BLaER1 treated with 17β-estradiol and CSF1 and Interleukin-3, amounts not matched to agents 10 nM and 100 nM (cell line): ENCODE measurements around the gene BDKRB1.

Source experiments
- H3K27ac ChIP-seq, 11 experiments: shearing (Covaris generic); formaldehyde crosslinking; 2 replicates each; pipeline ENCODE4 v1.8.1; 2022
- H3K27me3 ChIP-seq, 11 experiments: shearing (Covaris generic); formaldehyde crosslinking; 2 replicates each; pipeline ENCODE4 v1.8.1; 2022
- H3K36me3 ChIP-seq, 11 experiments: shearing (Covaris generic); formaldehyde crosslinking; 2 replicates each; pipeline ENCODE4 v1.8.1; 2022
- H3K4me1 ChIP-seq, 10 experiments: shearing (Covaris generic); formaldehyde crosslinking; 2 replicates each; pipeline ENCODE4 v1.8.1; 2022
- H3K4me2 ChIP-seq, 11 experiments: shearing (Covaris generic); formaldehyde crosslinking; 2 replicates each; pipeline ENCODE4 v1.8.1; 2022
- H3K4me3 ChIP-seq, 10 experiments: shearing (Covaris generic); formaldehyde crosslinking; 2 replicates each; pipeline ENCODE4 v1.8.1; 2022
- H3K9ac ChIP-seq, 11 experiments: shearing (Covaris generic); formaldehyde crosslinking; 2 replicates each; pipeline ENCODE4 v1.8.1; 2022
- H3K9me3 ChIP-seq, 11 experiments: shearing (Covaris generic); formaldehyde crosslinking; replicated peaks in 1 of 11; 2 replicates each; pipeline ENCODE4 v1.8.1; 2022
- H4K20me1 ChIP-seq, 11 experiments: shearing (Covaris generic); formaldehyde crosslinking; 2 replicates each; pipeline ENCODE4 v1.8.1; 2022
- Cebpa-rat ChIP-seq, 11 experiments: shearing (Covaris generic); IDR thresholded peaks; 2 replicates each; pipeline ENCODE4 v1.8.1; 2022

Gene BDKRB1

GRCh38 chr14:96270565-96271420, 14.8 kb downstream of the BDKRB1 start:
- Histone ChIP-seq H3K9ac (no peak overlapping the region), H3K4me1 (peaks cover 0 to 10% (median 2%) of the 10 kb centered on the region in 10 experiments; a peak in 7 of 20 replicates), H3K4me2 (no peak overlapping the region), H3K27ac (no peak overlapping the region), H3K36me3 (no peaks in the 10 kb centered on the region), H3K27me3 (no peaks in the 10 kb centered on the region), H3K9me3 (0 out of 22 replicates have a peak, but pooled peaks cover 0 to 5% (median 0%) of the 10 kb centered on the region in 11 experiments), H3K4me3 (no peak overlapping the region), H4K20me1 (no peaks in the 10 kb centered on the region)
- TF ChIP-seq Cebpa-rat (IDR thresholded peaks at IDR 0.05), result no peak

DNA sequence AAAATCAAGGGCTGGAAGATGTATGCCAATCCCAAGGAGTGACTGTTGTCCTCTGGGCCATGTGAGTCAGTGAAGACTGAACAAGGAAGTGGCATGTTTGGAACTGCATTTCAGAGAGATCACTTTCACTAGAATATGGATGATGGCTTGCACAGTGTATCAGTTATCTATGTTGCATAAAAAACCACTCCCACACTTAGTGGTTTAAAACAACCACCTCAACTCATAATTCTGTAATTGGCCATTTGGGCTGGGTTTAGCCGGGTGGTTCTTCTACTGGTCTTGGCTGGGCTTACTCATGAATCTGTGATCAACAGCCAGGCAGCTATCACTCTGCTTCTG, 15.4 kb downstream of the BDKRB1 start:
- TF ChIP-seq Cebpa-rat (IDR thresholded peaks at IDR 0.05), result no peak
- H3K27ac ChIP-seq, result no peak overlapping the region
- H4K20me1 ChIP-seq, result no peaks in the 10 kb centered on the region
- no peak overlapping the region for H3K4me3 ChIP-seq
- H3K4me2 ChIP-seq, result no peak overlapping the region
- peaks cover 0 to 10% (median 2%) of the 10 kb centered on the region in 10 experiments; a peak in 7 of 20 replicates for H3K4me1 ChIP-seq
- H3K27me3 ChIP-seq, result no peaks in the 10 kb centered on the region
- no peaks in the 10 kb centered on the region for H3K36me3 ChIP-seq
- no peak overlapping the region for H3K9ac ChIP-seq
- H3K9me3 ChIP-seq, result 0 out of 22 replicates have a peak, but pooled peaks cover 0 to 5% (median 0%) of the 10 kb centered on the region in 11 experiments

DNA sequence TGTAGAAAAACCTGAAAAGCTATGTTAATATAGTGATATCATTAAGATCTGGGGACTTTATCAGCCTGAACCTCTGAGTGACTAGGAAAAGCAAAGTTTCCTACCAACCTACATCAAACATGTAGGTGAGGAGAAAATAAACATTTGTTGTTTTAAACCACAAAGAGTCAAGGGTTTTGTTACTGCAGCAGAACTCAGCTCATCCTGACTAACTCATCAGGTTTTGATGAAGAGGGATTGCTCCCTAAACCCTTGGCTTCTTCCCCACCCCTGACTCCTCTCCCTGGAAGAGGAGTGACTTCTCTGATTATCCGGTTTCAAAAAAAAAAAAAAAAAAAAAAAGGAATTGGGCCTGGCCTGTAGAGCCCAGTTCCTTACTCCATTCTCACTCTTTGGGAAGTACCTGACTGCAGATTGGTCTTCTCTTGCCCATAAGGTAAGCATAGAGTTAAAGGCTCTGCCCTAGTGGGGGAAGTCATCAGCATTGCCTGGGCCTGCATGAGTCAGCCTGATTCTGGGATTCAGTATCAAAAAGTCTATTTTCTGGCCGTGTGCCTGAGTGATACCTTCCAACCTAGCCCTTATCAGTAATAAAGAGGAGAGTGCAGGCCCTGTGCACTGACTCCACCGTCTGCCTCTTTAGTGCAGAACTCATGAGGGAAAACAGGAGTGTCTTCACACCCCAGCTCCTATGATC, 16.9 kb downstream of the BDKRB1 start:
- Histone ChIP-seq H3K4me1 (peaks cover 0 to 6% (median 0%) of the 10 kb centered on the region in 10 experiments; a peak in 3 of 20 replicates), H3K27ac (no peak overlapping the region), H3K36me3 (0 out of 22 replicates have a peak, but pooled peaks cover 0 to 3% (median 0%) of the 10 kb centered on the region in 11 experiments), H3K4me3 (no peak overlapping the region), H3K4me2 (no peak overlapping the region), H3K9ac (no peak overlapping the region), H3K27me3 (no peaks in the 10 kb centered on the region), H3K9me3 (peaks cover 4 to 9% (median 4%) of the 10 kb centered on the region in 11 experiments), H4K20me1 (no peaks in the 10 kb centered on the region)
- TF ChIP-seq Cebpa-rat (IDR thresholded peaks at IDR 0.05), result no peak

- H3K36me3 ChIP-seq, result 0 out of 22 replicates have a peak, but pooled peaks cover 0 to 4% (median 0%) of the 10 kb centered on the region in 11 experiments
- H3K27ac ChIP-seq, result 0 out of 22 replicates have a peak overlapping the region, but pooled peaks of 1 of the 11 experiments have one; percentile 31
- H3K27me3 ChIP-seq, result no peaks in the 10 kb centered on the region
- no peaks in the 10 kb centered on the region for H4K20me1 ChIP-seq
- H3K9me3 ChIP-seq, result peaks cover 10 to 16% (median 11%) of the 10 kb centered on the region in 11 experiments
- TF ChIP-seq Cebpa-rat (IDR thresholded peaks at IDR 0.05), result no peak
- H3K9ac ChIP-seq, result no peak overlapping the region; a peak in 1 of 22 replicates
- no peak overlapping the region for H3K4me2 ChIP-seq
- peaks cover 0 to 6% (median 0%) of the 10 kb centered on the region in 10 experiments; a peak in 3 of 20 replicates for H3K4me1 ChIP-seq
- no peak overlapping the region for H3K4me3 ChIP-seq
Measured at GRCh38 chr14:96273629-96274028, 17.6 kb downstream of the BDKRB1 start.

- Histone ChIP-seq H3K9me3 (peaks cover 10 to 20% (median 14%) of the 10 kb centered on the region in 11 experiments), H3K36me3 (0 out of 22 replicates have a peak, but pooled peaks cover 0 to 4% (median 0%) of the 10 kb centered on the region in 11 experiments), H3K4me3 (no peak overlapping the region), H3K27me3 (no peaks in the 10 kb centered on the region), H3K9ac (no peak overlapping the region; a peak in 1 of 22 replicates), H3K4me1 (peaks cover 0 to 6% (median 0%) of the 10 kb centered on the region in 10 experiments; a peak in 3 of 20 replicates), H3K4me2 (no peak overlapping the region), H4K20me1 (no peaks in the 10 kb centered on the region), H3K27ac (peak overlapping the region in 1 of 11 experiments; percentile 31; a peak in 1 of 22 replicates)
- no peak for TF ChIP-seq Cebpa-rat (IDR thresholded peaks at IDR 0.05)
Measured at GRCh38 chr14:96274122-96274521, 18.1 kb downstream of the BDKRB1 start.

DNA sequence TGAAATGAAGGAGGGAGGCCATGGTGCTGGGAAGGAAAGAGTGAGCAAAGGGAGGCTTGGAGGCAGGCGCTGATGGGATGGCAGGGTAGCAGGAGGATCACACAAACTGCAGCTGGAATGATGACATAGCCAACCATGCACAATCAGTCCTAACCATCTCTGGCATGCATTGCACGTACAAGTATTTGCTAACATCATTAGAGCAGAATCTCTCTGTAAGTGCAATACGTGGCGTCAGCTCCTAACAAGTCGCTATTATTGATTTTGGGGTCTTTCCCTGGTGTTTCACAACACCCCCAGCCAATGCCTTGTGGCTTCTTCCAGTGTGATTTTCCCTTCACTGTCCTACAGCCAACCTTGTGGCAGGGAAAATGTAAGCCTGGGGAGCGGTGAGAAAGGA, 18.5 kb downstream of the BDKRB1 start:
- no peak for TF ChIP-seq Cebpa-rat (IDR thresholded peaks at IDR 0.05)
- H3K4me1 ChIP-seq, result peaks cover 0 to 6% (median 0%) of the 10 kb centered on the region in 10 experiments; a peak in 3 of 20 replicates
- 0 out of 22 replicates have a peak overlapping the region, but pooled peaks of 1 of the 11 experiments have one; percentile 31 for H3K27ac ChIP-seq
- H3K27me3 ChIP-seq, result no peaks in the 10 kb centered on the region
- H3K36me3 ChIP-seq, result 0 out of 22 replicates have a peak, but pooled peaks cover 0 to 4% (median 0%) of the 10 kb centered on the region in 11 experiments
- H3K4me3 ChIP-seq, result no peak overlapping the region
- H3K9me3 ChIP-seq, result peaks cover 10 to 20% (median 14%) of the 10 kb centered on the region in 11 experiments
- H3K9ac ChIP-seq, result no peak overlapping the region
- no peak overlapping the region for H3K4me2 ChIP-seq
- no peaks in the 10 kb centered on the region for H4K20me1 ChIP-seq

GRCh38 chr14:96275177-96276112, 19.4 kb downstream of the BDKRB1 start:
- Histone ChIP-seq H3K36me3 (0 out of 22 replicates have a peak, but pooled peaks cover 0 to 4% (median 0%) of the 10 kb centered on the region in 11 experiments), H3K9me3 (peaks cover 10 to 20% (median 14%) of the 10 kb centered on the region in 11 experiments), H4K20me1 (no peaks in the 10 kb centered on the region), H3K4me3 (no peak overlapping the region), H3K4me2 (peak overlapping the region in 2 of 11 experiments; percentile 13 to 18; a peak in 2 of 22 replicates), H3K27ac (peak overlapping the region in 1 of 11 experiments; percentile 9; a peak in 1 of 22 replicates), H3K4me1 (peaks cover 0 to 6% (median 0%) of the 10 kb centered on the region in 10 experiments; a peak in 3 of 20 replicates), H3K27me3 (no peaks in the 10 kb centered on the region), H3K9ac (no peak overlapping the region; a peak in 1 of 22 replicates)
- TF ChIP-seq Cebpa-rat (IDR thresholded peaks at IDR 0.05), result no peak

GRCh38 chr14:96277890-96278289, 21.9 kb downstream of the BDKRB1 start:
- H3K27me3 ChIP-seq, result no peaks in the 10 kb centered on the region
- H3K36me3 ChIP-seq, result peaks cover 0 to 11% (median 7%) of the 10 kb centered on the region in 11 experiments; a peak in 15 of 22 replicates
- H3K4me1 ChIP-seq, result peaks cover 0 to 6% (median 0%) of the 10 kb centered on the region in 10 experiments; a peak in 3 of 20 replicates
- H4K20me1 ChIP-seq, result no peaks in the 10 kb centered on the region
- H3K4me2 ChIP-seq, result no peak overlapping the region
- no peak overlapping the region for H3K9ac ChIP-seq
- H3K9me3 ChIP-seq, result peaks cover 10 to 15% (median 14%) of the 10 kb centered on the region in 11 experiments
- H3K4me3 ChIP-seq, result no peak overlapping the region
- no peak for TF ChIP-seq Cebpa-rat (IDR thresholded peaks at IDR 0.05)
- H3K27ac ChIP-seq, result no peak overlapping the region
